Activated CD4-positive, CD25-positive, alpha-beta regulatory T cell treated with anti-CD3 and anti-CD28 coated beads, Interleukin-2, amount 50 U/mL, for 16 hours (primary cell): ENCODE data around the gene CRABP2.
A peak's percentile ranks its signal among the peaks of the same experiment; 100 is the strongest.

Experiments used
- DNase-seq: peaks from one replicate; pipeline ENCODE4 v3.0.0-alpha.2; 2020; ENCODE audit warnings: low read depth, low spot score

CRABP2 gene

GRCh38 chr1:156690675-156691036 lies 14.7 kb downstream of the CRABP2 start:
- no peak for DNase-seq

- no peak for DNase-seq
Observed at GRCh38 chr1:156689953-156690674, 15.3 kb downstream of the CRABP2 start.

GRCh38 chr1:156689035-156689952 lies 16.1 kb downstream of the CRABP2 start:
- DNase-seq: peak; percentile 44

GRCh38 chr1:156684227-156684782 lies 21.1 kb downstream of the CRABP2 start:
- DNase-seq: no peak

- DNase-seq: no peak
Observed at GRCh38 chr1:156682166-156682890, 23.1 kb downstream of the CRABP2 start.

GRCh38 chr1:156681196-156681960 lies 24.0 kb downstream of the CRABP2 start:
- DNase-seq: no peak

GRCh38 chr1:156680056-156680455 lies 25.3 kb downstream of the CRABP2 start:
- no peak for DNase-seq

GRCh38 chr1:156677616-156678596 lies 27.5 kb downstream of the CRABP2 start:
- DNase-seq: no peak

GRCh38 chr1:156676820-156677615 lies 28.4 kb downstream of the CRABP2 start, which contains the start of gene NES:
Gene NES (minus strand): TSS chr1:156677407. CDS start chr1:156677264, 143 bp downstream.
- DNase-seq: no peak

- DNase-seq: no peak
Observed at GRCh38 chr1:156676114-156676819, 29.1 kb downstream of the CRABP2 start.

GRCh38 chr1:156675210-156676113 lies 29.9 kb downstream of the CRABP2 start:
- DNase-seq: no peak

GRCh38 chr1:156673387-156674121 lies 31.8 kb downstream of the CRABP2 start:
- DNase-seq: no peak

- DNase-seq: no peak
Observed at GRCh38 chr1:156671804-156672203, 33.6 kb downstream of the CRABP2 start.

- no peak for DNase-seq
Observed at GRCh38 chr1:156670791-156671190, 34.6 kb downstream of the CRABP2 start.

GRCh38 chr1:156670359-156670758 lies 35.0 kb downstream of the CRABP2 start:
- DNase-seq: no peak

- no peak for DNase-seq
Observed at GRCh38 chr1:156669794-156670193, 35.6 kb downstream of the CRABP2 start.
